ENCODE results near the gene MCM5.

The MCM5 gene

DNA sequence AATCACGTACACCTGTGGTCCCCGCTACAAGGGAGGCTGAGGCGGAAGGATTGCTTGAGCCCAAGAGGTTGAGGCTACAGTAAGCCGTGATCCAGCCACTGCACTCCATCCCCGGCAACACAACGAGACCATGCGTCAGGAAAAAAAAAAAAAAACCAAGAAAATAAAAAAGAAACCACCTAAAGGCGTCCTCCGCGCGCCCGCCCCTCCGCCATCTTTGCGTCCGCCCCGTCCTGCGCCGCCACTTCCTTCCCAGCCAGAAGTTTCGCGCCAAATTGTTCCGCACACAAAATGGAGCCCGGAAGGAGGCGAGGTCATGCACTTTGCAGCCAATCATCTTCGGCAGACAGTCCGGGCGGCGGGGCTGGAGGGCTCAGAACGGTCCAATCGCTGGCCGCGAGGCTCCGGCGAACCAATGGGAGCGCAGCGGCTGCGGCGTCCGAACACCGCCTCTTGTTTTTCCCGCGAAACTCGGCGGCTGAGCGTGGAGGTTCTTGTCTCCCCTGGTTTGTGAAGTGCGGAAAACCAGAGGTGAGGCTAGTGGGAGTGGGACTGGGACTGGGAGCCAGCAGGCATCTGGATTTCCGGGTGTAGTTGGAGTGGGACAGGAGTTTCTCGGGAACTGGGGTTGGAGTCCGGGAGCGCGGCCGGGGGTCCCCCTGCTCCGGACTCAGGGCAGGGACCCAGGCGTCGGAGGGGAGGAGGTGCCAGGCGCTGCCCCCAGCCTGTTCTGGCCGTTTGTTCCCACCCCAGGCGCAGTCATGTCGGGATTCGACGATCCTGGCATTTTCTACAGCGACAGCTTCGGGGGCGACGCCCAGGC, at the start of gene MCM5:
TSS of gene MCM5 (plus strand) at position 463 of the 823 bp plus-strand sequence. CDS start at position 762, 299 bp downstream.
- peak; percentile 97 for DNase-seq (ENCODE audit: low spot score)

DNA sequence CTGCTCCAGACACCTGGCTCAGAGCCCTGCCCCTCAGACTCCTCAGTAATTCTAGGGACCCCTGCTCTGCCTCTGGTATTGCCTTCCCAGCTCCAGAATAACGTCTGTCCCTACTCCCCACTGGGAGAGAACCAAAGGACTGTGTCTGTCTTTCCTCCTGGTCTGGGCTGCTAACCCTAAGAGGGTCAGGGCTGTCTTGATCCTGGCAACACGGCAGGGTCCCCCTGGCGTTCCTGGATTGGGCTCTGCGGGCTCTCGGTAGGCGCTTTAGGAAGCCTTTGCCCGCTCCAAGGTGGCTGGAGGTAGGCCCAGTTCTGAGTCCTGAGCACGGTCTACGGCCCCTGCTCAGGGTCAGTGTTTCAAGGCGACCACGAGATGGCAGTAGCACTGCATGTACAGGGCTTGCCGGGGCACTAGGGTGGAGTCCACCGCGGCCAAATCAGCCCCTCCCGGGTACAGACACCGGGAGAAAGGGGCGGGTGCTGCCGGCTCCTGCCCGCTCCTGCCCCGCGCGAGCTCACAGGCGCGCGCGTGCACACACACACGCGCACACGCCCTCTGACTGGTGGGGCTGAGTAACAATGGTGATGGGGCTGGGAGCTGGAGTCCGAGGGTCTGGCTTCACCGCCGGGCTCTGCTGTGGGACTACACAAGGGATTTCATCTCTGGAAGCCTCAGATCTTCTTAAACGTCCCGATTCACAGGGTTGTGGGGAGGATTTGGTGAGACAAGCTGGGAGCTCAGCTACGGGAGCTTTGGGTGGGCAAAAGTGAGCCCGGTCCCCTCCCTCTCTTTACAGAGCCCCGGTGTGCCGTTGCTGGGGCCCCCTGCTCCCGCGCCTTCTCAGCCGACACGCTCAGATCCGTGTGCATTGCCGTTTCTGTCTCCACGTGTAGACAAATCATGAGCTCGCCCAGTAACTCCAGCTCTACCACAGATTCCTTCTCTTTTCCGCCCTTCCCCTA, 49.1 kb upstream of the MCM5 start:
- peak; percentile 90 for DNase-seq (ENCODE audit: low spot score)

DNA sequence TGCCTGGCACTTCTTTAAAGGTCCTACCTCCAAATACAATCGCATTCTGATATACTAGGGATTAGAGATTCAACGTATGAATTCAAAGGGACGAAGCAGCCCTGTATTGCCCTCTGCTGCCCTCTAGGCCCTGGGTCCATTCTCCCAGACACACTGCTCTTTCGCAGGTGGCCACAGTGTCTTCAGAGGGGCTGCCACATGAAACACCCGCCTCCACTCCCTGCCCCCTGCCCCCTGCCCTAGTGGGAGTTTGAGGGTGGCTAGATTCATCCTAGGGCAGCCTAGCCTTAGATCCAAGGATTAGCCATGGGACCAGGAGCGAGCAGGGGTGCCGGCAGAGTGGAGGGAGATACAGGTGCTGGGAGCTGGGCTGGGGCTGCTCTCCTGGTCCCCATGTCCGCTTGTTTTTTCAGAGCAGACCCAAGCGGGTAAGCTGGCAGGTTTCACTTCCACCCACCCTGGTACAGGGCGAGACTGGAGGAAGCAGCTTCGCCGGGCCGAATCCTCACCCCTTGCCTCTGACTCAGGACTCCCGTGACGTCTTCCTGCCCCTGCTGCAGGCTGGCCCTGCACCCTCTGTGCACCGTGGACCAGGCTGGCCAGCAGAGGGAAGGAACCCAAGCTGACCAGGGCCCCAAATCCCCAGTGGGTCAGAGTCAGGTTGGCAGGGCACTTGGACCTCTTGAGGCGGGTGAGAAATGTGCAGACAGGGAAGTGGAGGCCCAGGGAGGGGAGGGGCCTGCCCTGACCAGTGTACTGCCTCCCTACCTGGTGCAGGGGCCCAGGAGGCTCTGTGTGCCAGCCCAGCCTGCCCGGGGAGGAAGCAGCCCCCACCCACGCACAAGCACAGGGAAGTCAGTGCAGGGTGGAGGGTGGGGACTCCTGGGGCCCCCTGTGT, 47.5 kb upstream of the MCM5 start:
- no peak for DNase-seq (ENCODE audit: low spot score)

DNA sequence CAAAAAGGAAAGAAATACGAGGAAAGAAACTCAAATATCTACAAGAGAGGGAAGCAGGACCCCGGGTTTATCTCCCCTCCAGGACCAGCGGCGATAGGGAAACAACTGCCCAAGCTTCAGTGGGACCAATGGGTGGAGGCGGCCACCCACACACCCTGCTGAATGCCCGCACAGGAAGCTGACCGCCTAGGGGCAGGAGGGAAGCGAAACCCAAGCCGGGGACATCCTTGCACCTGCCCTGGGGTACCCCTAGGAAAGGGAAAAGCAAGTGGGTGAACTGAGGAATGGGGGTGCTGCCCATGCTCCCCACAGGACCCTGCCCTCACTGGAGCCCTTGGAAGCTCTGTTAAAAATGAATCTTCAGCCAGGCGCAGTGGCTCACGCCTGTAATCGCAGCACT, 46.6 kb upstream of the MCM5 start:
- no peak for DNase-seq (ENCODE audit: low spot score)

DNA sequence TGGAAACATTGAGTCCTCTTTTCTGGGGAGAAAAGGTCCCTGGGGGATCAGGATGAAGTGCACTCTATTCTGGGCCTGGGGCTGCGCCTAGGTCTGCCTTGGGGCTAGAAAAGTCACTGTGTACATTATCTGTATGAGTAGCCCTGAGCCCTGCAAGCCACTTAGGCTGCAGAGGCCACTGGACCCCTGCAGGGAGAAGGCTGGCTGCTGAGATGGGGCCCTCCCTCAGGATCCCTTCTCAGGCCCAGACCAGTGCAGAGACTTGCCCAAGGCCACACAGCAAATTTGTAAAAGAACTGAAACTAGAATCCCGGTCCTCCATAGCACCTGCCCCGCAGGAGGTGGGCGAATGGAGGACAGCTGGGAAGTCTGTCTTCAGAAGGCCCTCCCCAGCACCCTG, 45.9 kb upstream of the MCM5 start:
- no peak for DNase-seq (ENCODE audit: low spot score)

DNA sequence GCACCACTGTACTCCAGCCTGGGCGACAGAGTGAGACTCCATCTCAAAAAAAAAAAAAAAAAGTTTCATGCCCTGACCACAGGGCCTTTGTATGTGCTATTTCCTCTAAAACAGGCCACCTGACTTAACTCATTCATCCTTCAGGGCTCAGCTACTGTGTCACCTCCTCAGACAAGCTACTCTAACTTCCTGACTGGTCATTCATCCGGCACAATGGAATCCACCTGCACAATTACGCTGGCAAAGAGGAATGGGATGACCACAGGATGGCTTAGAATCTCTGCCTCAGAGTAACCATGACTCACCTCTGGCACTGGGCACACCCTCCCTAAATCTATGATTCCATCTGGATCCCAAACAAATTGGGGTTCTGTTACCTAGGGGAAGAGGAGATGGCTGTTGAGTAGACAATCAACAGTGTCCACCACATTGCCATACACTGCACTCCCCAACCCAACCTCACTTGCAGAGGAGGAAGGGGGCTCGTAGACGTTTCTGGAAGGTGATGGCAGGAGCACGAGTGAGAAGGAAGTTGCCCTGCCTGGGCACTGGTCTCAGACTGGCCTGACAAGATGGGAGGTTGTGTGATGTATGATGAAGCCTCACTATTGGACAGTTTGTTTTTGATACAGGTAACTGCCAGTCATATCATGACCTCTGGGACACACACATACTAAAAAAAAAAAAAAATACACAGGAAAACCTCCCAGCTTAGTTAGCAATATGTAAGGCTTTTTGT, 41.9 kb upstream of the MCM5 start:
- DNase-seq (ENCODE audit: low spot score) = peak; percentile 72

DNA sequence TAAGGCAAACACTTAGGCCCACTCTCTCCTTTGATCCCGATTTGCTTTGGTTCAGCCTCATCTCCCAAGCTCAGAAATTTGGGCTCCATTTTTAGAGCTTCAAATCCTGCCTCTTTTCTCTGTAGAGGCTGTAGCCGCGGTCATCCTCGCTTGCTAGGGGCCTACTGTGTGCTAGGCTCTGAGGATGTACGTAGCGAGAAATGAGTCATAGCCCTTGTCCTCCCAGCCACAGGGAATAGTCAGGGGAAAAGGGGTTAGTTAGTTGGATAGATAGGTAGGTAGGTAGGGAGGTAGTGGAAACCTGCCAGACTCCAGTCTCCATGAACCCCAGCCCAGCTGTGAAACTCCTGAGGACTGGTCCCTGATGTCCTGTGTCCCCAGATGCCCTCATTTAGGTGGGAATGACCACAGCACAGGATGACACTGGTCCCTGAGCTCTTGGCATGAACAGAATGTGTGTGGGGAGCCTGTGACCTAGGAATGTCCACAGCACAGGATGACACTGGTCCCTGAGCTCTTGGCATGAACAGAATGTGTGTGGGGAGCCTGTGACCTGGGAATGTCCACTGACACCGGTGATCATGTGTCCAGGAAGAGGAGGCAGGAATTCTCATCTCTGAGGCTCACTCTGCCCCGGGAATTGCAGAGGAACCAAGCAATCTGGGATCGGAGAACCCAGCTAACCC, 40.4 kb upstream of the MCM5 start:
- no peak for DNase-seq (ENCODE audit: low spot score)

DNA sequence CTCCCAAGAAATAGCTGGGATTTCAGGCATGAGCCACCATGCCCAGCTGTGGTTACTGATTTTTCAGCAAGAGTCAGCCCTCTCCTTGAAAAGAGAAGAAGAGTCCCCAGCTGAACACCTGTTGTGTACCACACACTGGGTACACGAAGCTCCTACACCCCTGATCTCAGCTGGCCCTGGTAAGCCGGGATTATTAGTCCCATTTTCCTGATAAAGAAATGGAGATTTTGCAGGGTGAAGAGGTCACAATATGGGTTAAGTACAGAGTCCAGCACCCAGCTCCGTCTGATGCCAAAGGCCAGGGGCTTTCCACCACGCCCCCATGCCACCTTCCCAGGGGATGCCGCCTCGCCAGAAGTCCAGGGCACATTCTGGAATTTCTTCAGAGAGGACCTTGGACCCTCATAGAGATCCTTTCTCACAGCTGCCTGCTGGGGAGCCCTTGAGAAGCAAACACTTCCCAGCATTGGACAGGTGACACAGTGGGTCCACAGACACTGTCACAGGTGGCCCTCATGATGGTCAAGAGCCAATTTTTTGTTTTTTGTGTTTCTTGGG, 38.9 kb upstream of the MCM5 start:
- no peak for DNase-seq (ENCODE audit: low spot score)

DNA sequence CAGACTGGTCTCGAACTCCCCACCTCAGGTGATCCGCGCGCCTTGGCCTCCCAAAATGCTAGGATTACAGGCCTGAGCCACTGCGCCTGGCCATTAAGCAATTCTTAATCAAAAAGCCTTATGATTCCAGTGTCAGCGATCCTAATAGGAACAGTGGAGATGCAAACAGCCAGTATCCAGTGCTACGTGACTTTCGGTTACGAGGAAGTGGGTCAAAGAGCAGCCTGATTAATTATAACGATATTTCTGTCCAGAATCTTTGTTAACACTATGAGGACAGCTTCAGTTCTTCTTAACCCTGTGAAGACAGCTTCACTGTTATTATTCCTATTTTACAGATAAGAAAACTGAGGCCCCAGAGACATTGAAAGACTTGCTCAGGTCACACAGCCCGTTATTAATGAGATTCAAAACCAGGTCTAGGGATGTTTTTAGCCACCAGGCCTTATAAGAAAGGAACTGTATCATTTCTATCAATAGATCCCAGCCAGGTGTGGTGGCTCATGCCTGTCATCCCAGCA, 36.3 kb upstream of the MCM5 start:
- DNase-seq (ENCODE audit: low spot score) = no peak

DNA sequence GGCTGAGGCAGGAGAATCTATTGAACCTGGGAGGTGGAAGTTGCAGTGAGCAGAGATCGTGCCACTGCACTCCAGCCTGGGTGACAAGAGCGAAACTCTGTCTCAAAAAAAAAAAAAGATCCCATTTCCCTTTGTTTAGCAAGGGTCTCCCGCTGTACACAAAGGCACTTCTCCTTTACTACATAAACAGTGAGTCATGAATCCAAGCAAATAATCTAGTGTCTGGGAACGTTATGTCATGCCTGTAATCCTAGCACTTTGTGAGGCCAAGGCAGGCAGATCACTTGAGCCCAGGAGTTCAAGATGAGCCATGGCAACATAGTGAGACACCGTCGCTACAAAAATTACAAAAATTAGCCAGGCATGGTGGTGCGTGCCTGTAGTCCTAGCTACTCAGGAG, 35.7 kb upstream of the MCM5 start:
- peak; percentile 77 for DNase-seq (ENCODE audit: low spot score)

DNA sequence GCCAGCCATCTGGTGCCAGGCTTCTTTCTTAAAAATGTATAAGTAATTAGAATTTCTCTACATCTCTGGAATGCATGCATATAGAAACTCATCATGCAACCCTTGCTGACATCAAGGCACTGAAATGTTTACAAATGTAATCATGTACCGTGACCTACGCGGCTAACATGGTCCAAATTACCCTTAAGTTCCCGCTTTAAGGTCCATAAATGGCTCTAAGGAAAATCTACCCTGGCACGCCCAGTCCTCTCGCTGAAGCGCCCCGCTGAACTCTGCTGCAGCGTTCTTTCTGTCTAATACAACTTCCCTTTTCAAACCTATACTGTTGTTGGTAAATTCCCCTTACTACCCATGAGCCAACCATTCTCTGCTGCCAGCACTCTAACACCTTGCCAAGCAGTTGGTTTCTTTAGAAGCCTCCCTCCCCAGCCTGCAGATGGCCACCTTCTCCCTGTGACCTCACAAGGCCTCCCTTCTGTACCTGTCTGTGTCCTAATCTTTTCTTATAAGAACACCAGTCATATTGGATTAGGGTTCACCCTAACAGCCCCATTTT, 32.5 kb upstream of the MCM5 start:
- no peak for DNase-seq (ENCODE audit: low spot score)

DNA sequence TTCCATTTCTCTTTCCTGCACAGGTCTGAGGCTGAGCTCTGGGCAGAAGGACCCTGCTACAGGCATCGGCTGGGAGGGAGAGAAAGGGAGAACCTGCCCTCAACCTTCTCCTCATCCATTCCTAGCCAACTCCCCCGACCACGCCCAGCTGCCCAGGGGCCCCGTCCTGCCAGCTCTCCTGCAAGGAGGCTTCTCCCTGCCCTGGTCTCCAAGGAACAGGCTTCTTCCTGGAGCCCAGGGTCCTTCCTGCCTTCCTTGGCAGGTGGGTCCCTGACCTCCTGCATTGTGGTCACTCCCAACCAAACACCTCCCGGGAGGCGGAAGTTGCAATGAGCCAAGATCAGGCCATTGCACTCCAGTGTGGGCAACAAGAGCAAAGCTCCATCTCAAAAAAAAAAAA, 31.6 kb upstream of the MCM5 start:
- DNase-seq (ENCODE audit: low spot score) = no peak

DNA sequence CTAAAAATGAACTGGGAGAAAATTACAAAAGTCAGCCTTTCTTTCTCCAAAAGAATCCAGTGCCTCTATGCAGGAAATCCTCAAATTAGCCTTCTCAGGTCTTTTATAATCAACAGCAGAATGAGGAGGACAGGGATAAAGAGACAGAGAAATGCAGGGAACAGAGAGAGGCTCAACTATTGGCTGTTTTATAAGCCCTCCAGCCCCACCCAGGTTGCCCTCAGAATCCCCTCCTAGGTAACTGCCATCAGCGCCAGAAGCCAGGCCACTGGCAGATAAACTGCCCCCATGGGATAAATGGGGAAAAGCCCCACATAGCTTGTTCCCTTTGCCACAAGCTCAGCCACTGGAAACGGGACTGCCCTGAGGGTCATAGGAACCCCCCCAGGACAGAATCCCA, 29.9 kb upstream of the MCM5 start:
- no peak for DNase-seq (ENCODE audit: low spot score)

DNA sequence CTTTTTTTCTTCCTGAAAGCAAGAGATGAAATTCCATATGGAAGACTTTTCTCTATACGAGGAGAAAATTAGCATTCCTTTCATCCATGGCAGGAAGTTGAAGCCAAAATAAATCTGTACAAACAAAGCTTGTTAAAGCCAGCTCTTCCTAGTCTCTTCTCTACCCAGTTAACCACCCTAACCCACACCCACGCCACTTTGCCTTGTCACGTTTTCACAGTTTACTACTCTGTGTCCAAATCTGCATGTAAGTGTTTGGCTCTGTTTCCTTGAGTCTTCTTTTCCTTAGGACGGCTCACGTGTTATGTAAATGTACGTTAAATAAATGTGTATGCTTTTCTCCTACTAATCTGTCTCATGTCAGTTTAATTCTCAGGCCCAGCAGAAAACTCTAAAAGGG, 26.2 kb upstream of the MCM5 start:
- DNase-seq (ENCODE audit: low spot score) = no peak

DNA sequence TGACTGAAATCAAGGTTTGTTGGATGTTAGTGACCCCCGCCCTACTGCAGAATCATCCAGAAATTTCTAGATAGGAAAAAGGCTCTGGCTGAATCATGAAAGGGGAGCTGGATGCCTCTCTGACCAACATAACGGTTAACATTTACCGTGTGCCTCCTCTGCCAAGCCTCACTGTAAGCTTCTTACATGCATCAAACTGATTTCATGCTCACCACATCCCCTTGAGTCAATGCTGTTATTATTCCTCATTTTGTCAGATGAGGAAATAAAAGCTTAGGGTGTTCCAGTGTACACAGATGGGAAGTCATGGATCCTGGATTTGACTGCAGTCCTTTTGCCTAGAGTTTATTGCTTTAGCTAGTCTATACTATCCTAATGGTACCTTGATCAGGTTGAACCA, 24.9 kb upstream of the MCM5 start:
- DNase-seq (ENCODE audit: low spot score) = no peak

DNA sequence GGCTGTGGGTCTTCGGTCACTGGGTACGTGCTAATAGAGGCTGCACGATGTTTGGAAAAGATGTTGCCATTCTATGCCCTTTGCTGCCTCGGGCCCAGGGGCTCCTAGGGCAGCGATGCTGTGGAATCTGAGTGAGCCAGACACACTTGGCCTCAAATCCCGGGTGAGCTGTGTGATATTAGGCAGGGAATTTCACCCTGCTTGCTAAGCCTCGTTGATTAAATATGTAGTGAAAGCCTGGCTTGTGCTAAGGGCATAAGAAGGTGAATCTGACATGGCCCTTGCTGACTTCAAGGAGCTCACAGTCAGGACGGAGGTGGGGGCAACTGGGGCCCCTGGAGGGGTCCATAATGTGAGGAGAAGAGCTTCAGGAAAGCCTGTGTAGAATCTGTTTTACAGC, 24.4 kb upstream of the MCM5 start:
- DNase-seq (ENCODE audit: low spot score) = no peak

DNA sequence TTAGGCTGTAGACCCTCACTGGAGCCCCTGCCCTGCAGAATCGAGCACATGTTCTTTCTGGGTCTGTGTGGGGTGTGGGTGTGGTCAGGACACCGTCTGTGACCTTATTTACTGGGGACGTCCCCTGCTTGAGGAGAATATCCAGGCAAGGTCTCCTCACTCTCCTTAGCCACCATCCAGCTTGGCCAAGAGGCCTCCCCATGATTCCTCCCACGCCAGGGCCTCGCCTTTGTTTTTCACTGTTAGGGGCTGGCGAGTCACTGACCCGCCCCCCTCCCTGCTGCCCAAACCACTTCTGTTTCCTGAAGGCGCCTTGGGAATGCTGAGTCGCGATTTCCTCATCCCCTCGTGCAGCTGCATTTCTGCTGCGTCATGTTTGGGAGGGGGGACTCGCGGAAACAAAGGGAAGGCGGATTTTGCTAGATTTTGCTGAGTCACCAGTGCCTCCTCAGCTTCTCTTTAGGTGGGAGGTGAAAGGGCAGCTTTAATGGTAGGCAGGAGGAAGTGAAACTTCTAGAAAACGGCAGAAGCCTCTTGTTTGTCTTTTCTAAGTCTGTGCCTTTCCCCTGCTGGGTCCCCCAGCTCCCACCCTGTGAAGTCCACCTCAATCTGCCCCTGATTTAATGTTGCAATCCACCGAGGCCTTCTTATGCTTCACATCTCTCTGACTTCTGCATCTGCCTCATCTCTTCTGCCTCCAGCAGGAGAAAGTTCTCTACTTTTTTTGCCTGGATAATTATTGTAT, 23.0 kb upstream of the MCM5 start:
- DNase-seq (ENCODE audit: low spot score) = peak; percentile 98

DNA sequence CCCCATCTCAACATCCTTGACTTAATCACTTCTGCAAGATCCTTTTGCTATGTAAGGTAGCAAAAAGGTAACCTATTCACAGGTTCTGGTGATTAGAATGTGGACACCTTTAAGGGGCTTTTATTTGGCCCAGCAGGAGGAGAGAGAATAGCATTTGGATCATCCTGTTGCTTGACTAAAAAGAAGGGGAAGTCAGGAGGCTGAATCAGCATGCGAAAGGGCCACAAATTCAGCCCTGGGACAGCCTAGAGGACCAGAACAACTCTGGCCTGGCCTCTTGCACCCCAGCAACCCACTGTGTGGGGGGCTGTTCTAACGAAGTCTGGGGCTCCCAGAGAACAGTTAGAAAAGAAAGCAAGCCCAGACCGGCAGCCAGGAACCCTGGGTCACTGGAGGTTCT, 22.2 kb upstream of the MCM5 start:
- no peak for DNase-seq (ENCODE audit: low spot score)

DNA sequence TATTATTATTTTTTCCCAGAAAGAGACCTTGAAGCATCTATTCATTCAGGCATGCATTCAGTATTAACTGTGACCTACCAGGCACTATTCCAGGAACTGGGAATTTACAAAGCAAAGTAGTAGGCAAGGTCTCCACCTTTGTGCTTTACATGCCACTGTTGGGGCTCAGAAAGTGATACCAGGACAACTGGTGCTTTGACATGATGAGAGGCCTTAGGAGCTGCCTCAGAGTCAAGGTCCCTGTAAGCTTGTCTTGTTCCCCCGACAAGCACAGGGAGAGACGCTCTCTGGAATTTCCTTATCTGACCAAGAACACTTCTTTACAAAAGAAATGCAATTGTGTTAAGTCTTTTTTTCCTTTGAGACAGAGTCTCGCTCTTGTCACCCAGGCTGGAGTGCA, 21.3 kb upstream of the MCM5 start:
- DNase-seq (ENCODE audit: low spot score) = no peak
